Smooth muscle cell (in vitro differentiated cells): ENCODE results near the gene HIRA. TPM values are rescaled to one million over a fixed set of nuclear protein-coding genes. Genes with fewer than 3 reads are reported as not detected.

Source experiments
- DNase-seq: peaks from one replicate; lab custom pipeline; 2025; ENCODE audit not compliant: unreplicated experiment; lab: John Stamatoyannopoulos, UW
- H2AFZ ChIP-seq: fragments of 200-600 bp; sonication (generic); 2 replicates; pipeline ENCODE4 v1.6.0; 2016; ENCODE audit warnings: antibody characterized with exemption, low read depth, mild to moderate bottlenecking
- H3F3A ChIP-seq: fragments of 200-600 bp; sonication (generic); 2 replicates; pipeline ENCODE4 v1.6.0; 2017; ENCODE audit warnings: antibody characterized with exemption, low read depth
- H3K27ac ChIP-seq: fragments of 200-600 bp; sonication (generic); 2 replicates; pipeline ENCODE4 v1.5.1; 2016; ENCODE audit warnings: low read depth, mild to moderate bottlenecking
- H3K27me3 ChIP-seq: fragments of 200-600 bp; sonication (generic); 2 replicates; pipeline ENCODE4 v1.6.1; 2016; ENCODE audit warnings: low read depth, mild to moderate bottlenecking
- H3K36me3 ChIP-seq: fragments of 200-600 bp; sonication (generic); 2 replicates; pipeline ENCODE4 v1.5.1; 2016; ENCODE audit warnings: low read depth
- H3K4me1 ChIP-seq: fragments of 200-600 bp; sonication (generic); 2 replicates; pipeline ENCODE4 v1.5.1; 2016; ENCODE audit warnings: low read depth
- H3K4me2 ChIP-seq: fragments of 200-600 bp; sonication (generic); 2 replicates; pipeline ENCODE4 v1.6.0; 2016; ENCODE audit warnings: mild to moderate bottlenecking
- H3K4me3 ChIP-seq: fragments of 200-600 bp; sonication (generic); 2 replicates; pipeline ENCODE4 v1.5.1; 2016; ENCODE audit warnings: mild to moderate bottlenecking
- H3K79me2 ChIP-seq: fragments of 200-600 bp; sonication (generic); 2 replicates; pipeline ENCODE4 v1.6.0; 2016; ENCODE audit warnings: low read depth, mild to moderate bottlenecking
- H3K9ac ChIP-seq: fragments of 200-600 bp; sonication (generic); 2 replicates; pipeline ENCODE4 v1.6.0; 2016; ENCODE audit warnings: low read depth
- H3K9me3 ChIP-seq: fragments of 200-600 bp; sonication (generic); replicated peaks from 2 replicates; pipeline ENCODE4 v1.5.1; 2016; ENCODE audit warnings: low read depth
- H4K20me1 ChIP-seq: fragments of 200-600 bp; sonication (generic); 2 replicates; pipeline ENCODE4 v1.6.0; 2016; ENCODE audit warnings: low read depth
- CTCF ChIP-seq: fragments of 200-600 bp; sonication (generic); IDR thresholded peaks from 2 replicates; pipeline ENCODE4 v1.5.1; 2017; ENCODE audit warnings: borderline replicate concordance, mild to moderate bottlenecking, antibody characterized with exemption; ENCODE audit not compliant: insufficient read depth, poor library complexity, severe bottlenecking
- WGBS: methylation state at CpG from one replicate; pipeline ENCODE4 v1.1.7; 2016; ENCODE audit warnings: low lambda C conversion rate; 5-methylcytosine and 5-hydroxymethylcytosine counted together
- polyA plus RNA-seq: library from polyadenylated mRNA; unstranded; fragments of >200 nt; fragmentation: Nextera tagmentation; extraction: Ambion mirVana; gene quantifications from 2 replicates; pipeline ENCODE4 v1.2.1, GENCODE V29; 2016
- total RNA-seq: library from RNA; depleted of rRNA; stranded (reverse); fragments of >200 nt; gene quantifications from 2 replicates; pipeline ENCODE4 v1.2.3, GENCODE V29; 2014

The HIRA gene
- total and polyA plus RNA-seq, 2 experiments from 2014 or later, result 7.3 to 8.7 TPM

GRCh38 chr22:19407649-19408606, 23.6 kb downstream of the HIRA start:
- Histone ChIP-seq H3K9me3 (no peaks in the 10 kb centered on the region), H3F3A (no peaks in the 10 kb centered on the region), H3K4me1 (no peaks in the 10 kb centered on the region), H3K4me2 (no peak overlapping the region), H2AFZ (no peak overlapping the region), H3K9ac (no peak overlapping the region), H3K27ac (no peak overlapping the region), H3K27me3 (no peaks in the 10 kb centered on the region), H4K20me1 (peaks cover 33% of the 10 kb centered on the region), H3K36me3 (peaks cover 4% of the 10 kb centered on the region), H3K79me2 (peaks cover 11% of the 10 kb centered on the region), H3K4me3 (no peak overlapping the region)
- no peak for DNase-seq
- TF ChIP-seq CTCF, result no peak
- WGBS, result 94% methylated on average over 16 of the region's 16 CpGs

- Histone ChIP-seq H3K4me1 (no peaks in the 10 kb centered on the region), H3F3A (no peaks in the 10 kb centered on the region), H3K27ac (no peak overlapping the region), H3K4me3 (no peak overlapping the region), H2AFZ (no peak overlapping the region), H3K9ac (no peak overlapping the region), H3K27me3 (no peaks in the 10 kb centered on the region), H3K9me3 (no peaks in the 10 kb centered on the region), H3K79me2 (peaks cover under 1% of the 10 kb centered on the region), H4K20me1 (peaks cover 22% of the 10 kb centered on the region), H3K36me3 (peaks cover 4% of the 10 kb centered on the region), H3K4me2 (no peak overlapping the region)
- 97% methylated on average over 4 of the region's 4 CpGs for WGBS
- DNase-seq, result no peak
- no peak for TF ChIP-seq CTCF
Observed at GRCh38 chr22:19406846-19407245, 24.7 kb downstream of the HIRA start.

GRCh38 chr22:19406281-19406811, 25.2 kb downstream of the HIRA start:
- Histone ChIP-seq H3K9me3 (no peaks in the 10 kb centered on the region), H3K79me2 (no peaks in the 10 kb centered on the region), H3K36me3 (peaks cover 4% of the 10 kb centered on the region), H4K20me1 (peaks cover 17% of the 10 kb centered on the region), H3K4me1 (no peaks in the 10 kb centered on the region), H2AFZ (no peak overlapping the region), H3K27ac (no peak overlapping the region), H3F3A (no peaks in the 10 kb centered on the region), H3K4me2 (no peak overlapping the region), H3K4me3 (no peak overlapping the region), H3K9ac (no peak overlapping the region), H3K27me3 (no peaks in the 10 kb centered on the region)
- no peak for TF ChIP-seq CTCF
- DNase-seq, result no peak
- 88% methylated on average over 3 of the region's 3 CpGs for WGBS

- Histone ChIP-seq H2AFZ (no peak overlapping the region), H3K4me2 (no peak overlapping the region), H3K9me3 (no peaks in the 10 kb centered on the region), H3F3A (no peaks in the 10 kb centered on the region), H3K79me2 (no peaks in the 10 kb centered on the region), H3K36me3 (peaks cover 4% of the 10 kb centered on the region), H3K27ac (no peak overlapping the region), H3K4me1 (no peaks in the 10 kb centered on the region), H3K9ac (no peak overlapping the region), H3K4me3 (no peak overlapping the region), H4K20me1 (peaks cover 11% of the 10 kb centered on the region), H3K27me3 (no peaks in the 10 kb centered on the region)
- WGBS, result 97% methylated on average over 8 of the region's 8 CpGs
- TF ChIP-seq CTCF, result no peak
- DNase-seq, result no peak
Observed at GRCh38 chr22:19405652-19406051, 25.9 kb downstream of the HIRA start.
